H9 (cell line): Measurements from ENCODE around the gene RABGEF1. TPM values are rescaled to one million over a fixed set of nuclear protein-coding genes. Genes with fewer than 3 reads are reported as not detected.

ENCODE experiments used
- DNase-seq: peaks from one replicate; pipeline ENCODE4 v3.0.0-alpha.2; 2017
- H2AFZ ChIP-seq: one replicate; pipeline ENCODE4 v1.6.1; 2013; ENCODE audit warnings: mild to moderate bottlenecking, low read length, control low read depth, moderate library complexity
- H2AK5ac ChIP-seq: 2 replicates; pipeline ENCODE4 v1.6.1; 2013; ENCODE audit warnings: low read length, control low read depth, mixed read lengths; ENCODE audit not compliant: insufficient read length
- H2BK120ac ChIP-seq: one replicate; pipeline ENCODE4 v1.6.1; 2013; ENCODE audit warnings: low read depth, mild to moderate bottlenecking, low read length, control low read depth, inconsistent platforms; ENCODE audit not compliant: poor library complexity, severe bottlenecking
- H2BK12ac ChIP-seq: 2 replicates; pipeline ENCODE4 v1.6.1; 2013; ENCODE audit warnings: low read length, control low read depth, mixed read lengths, low read depth; ENCODE audit not compliant: insufficient read length
- H2BK15ac ChIP-seq: 2 replicates; pipeline ENCODE4 v1.6.1; 2013; ENCODE audit warnings: low read depth, low read length, control low read depth
- H2BK20ac ChIP-seq: one replicate; pipeline ENCODE4 v1.6.1; 2013; ENCODE audit warnings: low read depth, mild to moderate bottlenecking, low read length, control low read depth, inconsistent platforms; ENCODE audit not compliant: poor library complexity, severe bottlenecking
- H2BK5ac ChIP-seq: 2 replicates; pipeline ENCODE4 v1.6.1; 2013; ENCODE audit warnings: low read length, control low read depth, mixed read lengths; ENCODE audit not compliant: insufficient read length
- H3K14ac ChIP-seq: 2 replicates; pipeline ENCODE4 v1.6.1; 2013; ENCODE audit warnings: low read length, control low read depth; ENCODE audit not compliant: insufficient read depth
- H3K18ac ChIP-seq: 2 replicates; pipeline ENCODE4 v1.6.1; 2013; ENCODE audit warnings: low read depth, mild to moderate bottlenecking, mixed read lengths, low read length, control low read depth; ENCODE audit not compliant: insufficient read length
- H3K23ac ChIP-seq: 2 replicates; pipeline ENCODE4 v1.6.1; 2013; ENCODE audit warnings: low read length, control low read depth, mixed read lengths, low read depth; ENCODE audit not compliant: insufficient read length
- H3K23me2 ChIP-seq: 2 replicates; pipeline ENCODE4 v1.6.1; 2013; ENCODE audit warnings: low read depth, mild to moderate bottlenecking, mixed read lengths, low read length, control low read depth; ENCODE audit not compliant: insufficient read length, poor library complexity, severe bottlenecking
- H3K27ac ChIP-seq: 2 replicates; pipeline ENCODE4 v1.5.1; 2013; ENCODE audit warnings: low read length, control low read depth, mixed read lengths, low read depth; ENCODE audit not compliant: insufficient read length
- H3K27me3 ChIP-seq: 2 replicates; pipeline ENCODE4 v1.6.1; 2013; ENCODE audit warnings: low read length, control low read depth, inconsistent platforms; ENCODE audit not compliant: insufficient read depth
- H3K4ac ChIP-seq: 2 replicates; pipeline ENCODE4 v1.6.1; 2013; ENCODE audit warnings: low read depth, mild to moderate bottlenecking, control low read depth, inconsistent platforms, low read length, moderate library complexity
- H3K4me1 ChIP-seq: 2 replicates; pipeline ENCODE4 v1.6.1; 2013; ENCODE audit warnings: low read length, control low read depth, inconsistent platforms; ENCODE audit not compliant: insufficient read depth
- H3K4me2 ChIP-seq: 2 replicates; pipeline ENCODE4 v1.6.1; 2013; ENCODE audit warnings: low read length, control low read depth, mixed read lengths; ENCODE audit not compliant: insufficient read length, insufficient read depth
- H3K56ac ChIP-seq: 2 replicates; pipeline ENCODE4 v1.6.1; 2013; ENCODE audit warnings: low read depth, mild to moderate bottlenecking, mixed read lengths, low read length, control low read depth; ENCODE audit not compliant: insufficient read length
- H3K79me1 ChIP-seq: 2 replicates; pipeline ENCODE4 v1.6.1; 2013; ENCODE audit warnings: low read depth, mild to moderate bottlenecking, moderate library complexity, low read length, control low read depth, inconsistent platforms; ENCODE audit not compliant: insufficient read depth, poor library complexity, severe bottlenecking
- H3K79me2 ChIP-seq: 2 replicates; pipeline ENCODE4 v1.6.1; 2013; ENCODE audit warnings: low read length, control low read depth, inconsistent platforms; ENCODE audit not compliant: insufficient read depth
- H3K9ac ChIP-seq: 2 replicates; pipeline ENCODE4 v1.6.1; 2013; ENCODE audit warnings: low read length, control low read depth, mixed read lengths; ENCODE audit not compliant: insufficient read length; ENCODE audit errors: extremely low read depth
- H3K9me3 ChIP-seq: one replicate; pipeline ENCODE4 v1.6.1; 2013; ENCODE audit warnings: low read depth, low read length, inconsistent platforms; ENCODE audit not compliant: control insufficient read depth
- H3T11ph ChIP-seq: one replicate; pipeline ENCODE4 v1.6.1; 2013; ENCODE audit warnings: mild to moderate bottlenecking, low read length, control low read depth, inconsistent platforms
- H4K20me1 ChIP-seq: one replicate; pipeline ENCODE4 v1.6.1; 2013; ENCODE audit not compliant: control insufficient read depth, insufficient read length, insufficient read depth
- H4K5ac ChIP-seq: 2 replicates; pipeline ENCODE4 v1.6.1; 2013; ENCODE audit warnings: low read depth, mild to moderate bottlenecking, mixed read lengths, low read length, control low read depth; ENCODE audit not compliant: insufficient read length
- H4K8ac ChIP-seq: replicated peaks from 2 replicates; pipeline ENCODE4 v1.6.1; 2013; ENCODE audit warnings: low read length, control low read depth, mixed read lengths, low read depth; ENCODE audit not compliant: insufficient read length
- H4K91ac ChIP-seq: 2 replicates; pipeline ENCODE4 v1.6.1; 2013; ENCODE audit warnings: low read depth, mild to moderate bottlenecking, moderate library complexity, mixed read lengths, low read length, control low read depth; ENCODE audit not compliant: insufficient read length
- H3K27ac Mint-ChIP-seq, 3 experiments: 2 replicates in 2 of 3; 3 replicates in 1 of 3; pipeline ENCODE4 v1.8.0; 2020 to 2021; ENCODE audit warnings: mixed read lengths in 3 of 3, mild to moderate bottlenecking in 1 of 3, moderate library complexity in 1 of 3
- H3K27me3 Mint-ChIP-seq: 2 replicates; pipeline ENCODE4 v1.8.0; 2021; ENCODE audit warnings: low read depth, mild to moderate bottlenecking, moderate library complexity, mixed read lengths
- H3K36me3 Mint-ChIP-seq, 3 experiments: 2 replicates in 2 of 3; 3 replicates in 1 of 3; pipeline ENCODE4 v1.8.0; 2020 to 2021; ENCODE audit warnings: low read depth in 3 of 3, mixed read lengths in 3 of 3; ENCODE audit not compliant: insufficient read depth in 1 of 3
- H3K4me1 Mint-ChIP-seq, 2 experiments: 2 replicates each; pipeline ENCODE4 v1.8.0; 2020; ENCODE audit warnings: mixed read lengths in 2 of 2
- H3K4me3 Mint-ChIP-seq, 2 experiments: 2 replicates in 1 of 2; 3 replicates in 1 of 2; pipeline ENCODE4 v1.8.0; 2020 to 2021; ENCODE audit warnings: mild to moderate bottlenecking in 2 of 2, mixed read lengths in 2 of 2, moderate library complexity in 1 of 2
- H3K9me3 Mint-ChIP-seq, 2 experiments: 2 replicates in 1 of 2; 3 replicates in 1 of 2; pipeline ENCODE4 v1.8.0; 2020; ENCODE audit warnings: mild to moderate bottlenecking in 2 of 2, mixed read lengths in 2 of 2, moderate library complexity in 1 of 2
- CTCF ChIP-seq: fragments of 200-600 bp; sonication (generic); conservative IDR thresholded peaks from 3 replicates; pipeline ENCODE4 v1.8.0; 2021; ENCODE audit warnings: antibody characterized with exemption, mild to moderate bottlenecking
- WGBS: extraction: QIAGEN DNeasy Blood & Tissue Kit; methylation state at CpG from one replicate; pipeline ENCODE4 v1.1.7; 2013; ENCODE audit warnings: missing lambda C conversion rate, low lambda C conversion rate, mixed read lengths; ENCODE audit not compliant: insufficient read length; ENCODE audit errors: extremely low coverage; 5-methylcytosine and 5-hydroxymethylcytosine counted together
- total RNA-seq: library from RNA; stranded (reverse); gene quantifications from 2 replicates; pipeline ENCODE4 v1.2.1, GENCODE V29; 2021

The RABGEF1 gene
- total RNA-seq, 1 experiment from 2014 or later, result 17.3 TPM

DNA sequence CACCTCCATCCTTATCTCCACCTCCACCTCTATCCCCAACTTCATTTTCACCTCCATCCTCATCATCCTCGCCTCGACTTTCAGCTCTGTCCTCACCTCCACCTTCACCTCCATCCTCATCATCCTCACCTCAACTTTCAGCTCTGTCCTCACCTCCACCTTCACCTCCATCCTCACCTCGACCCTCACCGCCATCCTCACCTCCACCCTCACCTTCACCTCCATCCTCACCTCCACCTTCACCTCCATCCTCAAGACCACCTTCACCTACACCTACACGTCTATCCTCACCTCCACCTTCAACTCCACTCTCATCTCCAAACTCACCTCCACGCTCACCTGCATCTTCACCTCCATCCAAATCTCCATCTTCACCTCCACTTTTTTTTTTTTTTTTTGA is 12.0 kb upstream of the RABGEF1 start:
- Histone ChIP-seq H3K4ac (no peak overlapping the region), H3K9ac (no peak overlapping the region), H3K9me3 (no peaks in the 10 kb centered on the region), H2BK20ac (no peak overlapping the region), H2BK120ac (no peak overlapping the region), H3K14ac (no peak overlapping the region), H3K79me1 (no peaks in the 10 kb centered on the region), H3K27me3 (no peaks in the 10 kb centered on the region), H4K20me1 (no peaks in the 10 kb centered on the region), H3K4me1 (no peaks in the 10 kb centered on the region), H2BK5ac (no peak overlapping the region), H3T11ph (no peak overlapping the region), H3K56ac (no peak overlapping the region), H2BK15ac (no peak overlapping the region), H4K8ac (peak overlapping the region; percentile 91), H3K79me2 (no peaks in the 10 kb centered on the region), H2BK12ac (no peak overlapping the region), H3K18ac (peak overlapping the region; percentile 34), H3K23ac (no peak overlapping the region), H3K4me2 (no peak overlapping the region), H4K5ac (peak overlapping the region; percentile 76), H3K23me2 (no peaks in the 10 kb centered on the region), H3K27ac (no peak overlapping the region), H2AK5ac (no peak overlapping the region), H2AFZ (no peak overlapping the region), H4K91ac (no peak overlapping the region)
- 100% methylated on average over 6 of the region's 6 CpGs for WGBS
- no peak for DNase-seq
- no peak overlapping the region; a peak in 2 of 7 replicates for H3K27ac Mint-ChIP-seq
- H3K9me3 Mint-ChIP-seq, result peaks cover 23 to 24% of the 10 kb centered on the region in 2 experiments
- no peaks in the 10 kb centered on the region; the same call in none of the 2 replicates for H3K27me3 Mint-ChIP-seq
- TF ChIP-seq CTCF, result no peak
- H3K36me3 Mint-ChIP-seq, result peaks cover 21 to 29% (median 26%) of the 10 kb centered on the region in 3 experiments
- H3K4me1 Mint-ChIP-seq, result no peaks in the 10 kb centered on the region
- peak overlapping the region in 1 of 2 experiments; percentile 34; a peak in 2 of 5 replicates for H3K4me3 Mint-ChIP-seq
